Measurements from ENCODE around the gene MAGEB10. TPM values are rescaled to one million over a fixed set of nuclear protein-coding genes. Genes with fewer than 3 reads are reported as not detected.

Gene MAGEB10, protein sequence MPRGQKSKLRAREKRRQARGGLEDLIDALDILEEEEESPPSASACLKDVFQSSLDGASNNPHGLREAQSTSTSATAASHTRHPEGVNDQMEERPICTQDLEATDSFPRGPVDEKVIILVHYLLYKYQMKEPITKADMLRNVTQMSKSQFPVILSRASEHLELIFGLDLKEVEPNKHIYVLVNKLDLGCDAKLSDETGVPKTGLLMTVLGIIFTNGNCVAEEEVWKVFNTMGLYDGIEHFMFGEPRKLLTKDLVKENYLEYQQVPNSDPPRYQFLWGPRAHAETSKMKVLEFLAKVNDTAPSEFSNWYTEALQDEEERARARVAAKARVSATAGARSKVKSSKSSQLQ
- total RNA-seq = not detected

DNA sequence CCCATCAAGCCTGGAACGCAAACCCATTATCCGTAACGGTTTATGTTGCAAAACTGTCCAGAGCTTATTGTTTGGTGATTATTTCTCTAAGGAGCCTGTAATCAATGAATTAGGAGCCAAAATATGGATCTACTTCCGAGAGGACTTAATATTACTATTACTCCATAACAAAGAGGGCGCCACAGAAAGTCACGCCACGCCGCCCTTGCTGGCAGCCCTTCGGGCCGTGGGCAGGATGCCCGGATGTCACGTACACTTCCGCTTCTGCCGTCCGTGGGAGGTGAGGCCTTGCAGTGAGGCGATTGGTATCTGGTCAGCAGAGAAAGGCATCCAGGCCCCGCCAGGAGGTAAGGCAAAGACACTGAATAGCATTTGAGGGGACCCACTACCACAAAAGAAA, at the start of gene MAGEB10:
Gene MAGEB10 (plus strand): TSS at position 301 of the 400 bp plus-strand sequence. CDS start 13,317 bp downstream, outside the sequence.
- Histone ChIP-seq H3K4me3 (no peak within 1 kb of the TSS), H3K27ac (no peak within 1 kb of the TSS), H3K36me3 (no peaks in the 10 kb centered on the region), H3K27me3 (no peaks in the 10 kb centered on the region), H3K9me3 (peaks cover 0 to 3% (median 0%) of the 10 kb centered on the region in 4 donors), H3K4me1 (no peaks in the 10 kb centered on the region)
- DNase-seq (ENCODE audit: low spot score in 2 of 2) = no peak
- no peak for TF ChIP-seq POLR2A (IDR thresholded peaks at IDR 0.05)
- no peak for TF ChIP-seq EP300 (IDR thresholded peaks at IDR 0.05)
- TF ChIP-seq CTCF (IDR thresholded peaks at IDR 0.05) = no peak
- WGBS, 2 donors = 92 to 98% methylated on average over 15 to 17 of the region's 17 CpGs

- 77 to 85% methylated on average over 12 of the region's 12 CpGs for WGBS, 2 donors
- TF ChIP-seq CTCF (IDR thresholded peaks at IDR 0.05) (no peak), EP300 (IDR thresholded peaks at IDR 0.05) (no peak), POLR2A (IDR thresholded peaks at IDR 0.05) (no peak)
Observed at GRCh38 chrX:27765718-27766117, 42.1 kb upstream of the MAGEB10 start.

DNA sequence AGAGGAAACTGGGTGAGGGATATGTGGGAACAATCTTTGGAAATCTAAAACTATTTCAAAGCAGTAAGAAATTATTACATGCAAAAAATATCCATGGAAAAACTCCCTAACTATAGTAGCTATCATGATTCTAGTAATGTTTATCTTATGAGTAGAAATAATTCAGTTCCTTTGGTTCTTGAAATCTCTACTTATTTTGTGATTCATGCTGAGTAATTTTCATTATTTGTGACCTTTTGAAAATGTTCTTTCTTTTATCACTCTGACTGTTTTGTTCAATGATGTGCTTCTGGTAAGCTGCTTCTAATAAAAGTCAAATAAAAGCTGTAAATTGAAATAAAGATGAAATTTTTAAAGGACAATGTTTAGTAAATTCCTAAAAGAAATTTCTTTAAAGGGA, 40.4 kb upstream of the MAGEB10 start:
- peaks cover 0 to 2% of the 10 kb centered on the region in 2 donors for H3K27me3 ChIP-seq
- DNase-seq (ENCODE audit: low spot score in 2 of 2) = no peak
- no peaks in the 10 kb centered on the region for H3K9me3 ChIP-seq
- H3K36me3 ChIP-seq = no peaks in the 10 kb centered on the region
- no peak overlapping the region for H3K27ac ChIP-seq
- H3K4me3 ChIP-seq = no peak overlapping the region
- no peaks in the 10 kb centered on the region for H3K4me1 ChIP-seq
- no peak for TF ChIP-seq POLR2A (IDR thresholded peaks at IDR 0.05)
- TF ChIP-seq EP300 (IDR thresholded peaks at IDR 0.05) = no peak
- TF ChIP-seq CTCF (IDR thresholded peaks at IDR 0.05) = no peak

More at GRCh38 chrX:27765718-27766117, 42.1 kb upstream of the MAGEB10 start:
- Histone ChIP-seq H3K27me3 (peaks cover 0 to 2% of the 10 kb centered on the region in 2 donors), H3K27ac (no peak overlapping the region), H3K4me3 (no peak overlapping the region), H3K36me3 (no peaks in the 10 kb centered on the region), H3K4me1 (no peaks in the 10 kb centered on the region), H3K9me3 (no peaks in the 10 kb centered on the region)
- DNase-seq (ENCODE audit: low spot score in 2 of 2) = no peak

GRCh38 chrX:27775984-27776383, 31.8 kb upstream of the MAGEB10 start:
- H3K27me3 ChIP-seq = no peaks in the 10 kb centered on the region
- H3K4me1 ChIP-seq = no peaks in the 10 kb centered on the region
- no peak for DNase-seq (ENCODE audit: low spot score in 2 of 2)
- 63 to 89% methylated on average over 2 of the region's 2 CpGs for WGBS, 2 donors
- no peaks in the 10 kb centered on the region for H3K36me3 ChIP-seq
- H3K9me3 ChIP-seq = no peaks in the 10 kb centered on the region
- no peak overlapping the region for H3K27ac ChIP-seq
- no peak overlapping the region for H3K4me3 ChIP-seq
- TF ChIP-seq CTCF (IDR thresholded peaks at IDR 0.05) (no peak), POLR2A (IDR thresholded peaks at IDR 0.05) (no peak), EP300 (IDR thresholded peaks at IDR 0.05) (no peak)

DNA sequence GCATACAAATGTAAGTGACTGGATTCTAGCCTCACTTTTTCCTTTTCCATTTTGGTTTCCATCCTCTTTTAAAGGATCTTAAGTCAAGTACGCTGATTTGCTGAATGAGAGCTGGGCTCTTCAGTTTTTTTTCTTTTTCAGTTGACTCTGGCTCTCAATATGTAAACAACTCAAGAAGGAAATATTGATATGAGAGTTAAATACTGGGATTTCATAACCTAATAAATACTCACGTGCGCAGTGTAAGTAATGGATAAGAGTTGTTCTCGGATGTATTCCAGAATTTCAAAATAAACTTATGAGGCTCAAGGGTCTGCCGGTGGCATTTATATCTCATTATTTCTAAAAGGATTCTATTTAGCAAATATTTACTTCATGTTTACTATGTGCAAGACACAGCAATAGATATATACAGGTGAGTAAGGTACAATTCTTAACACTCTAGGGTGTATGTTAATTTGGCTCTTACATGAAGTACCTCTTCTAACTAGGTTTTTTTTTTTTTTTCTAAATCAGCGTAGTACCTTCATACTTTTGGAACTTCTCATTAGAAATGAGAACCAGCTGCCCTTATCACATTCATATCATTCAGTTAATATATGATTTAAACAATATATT, 11.0 kb upstream of the MAGEB10 start:
- Histone ChIP-seq H3K36me3 (no peaks in the 10 kb centered on the region), H3K4me1 (no peaks in the 10 kb centered on the region), H3K9me3 (no peaks in the 10 kb centered on the region), H3K27me3 (no peaks in the 10 kb centered on the region), H3K4me3 (no peak overlapping the region), H3K27ac (no peak overlapping the region)
- 68 to 90% methylated on average over 6 of the region's 6 CpGs for WGBS, 2 donors
- TF ChIP-seq EP300 (IDR thresholded peaks at IDR 0.05) (no peak), CTCF (IDR thresholded peaks at IDR 0.05) (no peak), POLR2A (IDR thresholded peaks at IDR 0.05) (no peak)
- no peak for DNase-seq (ENCODE audit: low spot score in 2 of 2)

Measured in tibial nerve (tissue), 4 donors.